Right lobe of liver (tissue), 6 donors: ENCODE data around the gene WBP1. TPM values are rescaled to one million over a fixed set of nuclear protein-coding genes. Genes with fewer than 3 reads are reported as not detected.

Experiments used
- ATAC-seq, 4 donors: fragments of 200-7000 bp; cut with Tn5 transposase; one replicate each; pipeline ENCODE4 v1.9.1; 2020; ENCODE audit warnings: mild to moderate bottlenecking in 4 of 4, moderate library complexity in 4 of 4
- DNase-seq, 3 donors: peaks; one replicate each; pipeline ENCODE4 v3.0.0-alpha.2; 2020
- H3K27ac ChIP-seq, 3 donors: fragments of 200-600 bp; one replicate each; pipeline ENCODE4 v1.8.0; 2022
- H3K27me3 ChIP-seq, 2 donors: fragments of 200-600 bp; one replicate each; pipeline ENCODE4 v1.8.0; 2022
- H3K36me3 ChIP-seq, 4 donors: fragments of 200-600 bp; sonication (generic) in 1 of 4; one replicate each; pipeline versions ENCODE4 v1.5.1 to v1.8.0; 2017 to 2022; ENCODE audit warnings: control low read depth in 1 of 4
- H3K4me1 ChIP-seq, 4 donors: fragments of 200-600 bp; sonication (generic) in 1 of 4; one replicate each; pipeline versions ENCODE4 v1.5.1 to v1.8.0; 2017 to 2022; ENCODE audit warnings: control low read depth in 1 of 4
- H3K4me3 ChIP-seq, 3 donors: fragments of 200-600 bp; one replicate each; pipeline ENCODE4 v1.8.0; 2022
- H3K9me3 ChIP-seq, 4 donors: fragments of 200-600 bp; sonication (generic) in 1 of 4; one replicate each; pipeline versions ENCODE4 v1.5.1 to v1.8.0; 2017 to 2022; ENCODE audit warnings: control low read depth in 1 of 4
- CTCF ChIP-seq, 4 donors: fragments of 200-600 bp in 3 of 4; fragments of 450-650 bp in 1 of 4; IDR thresholded peaks; one replicate each; pipeline versions ENCODE4 v1.5.1 to v1.8.0; 2016 to 2022; ENCODE audit warnings: antibody characterized with exemption in 4 of 4, mild to moderate bottlenecking in 2 of 4
- POLR2A ChIP-seq: fragments of 450-650 bp; IDR thresholded peaks from one replicate; pipeline ENCODE4 v1.6.1; 2017; ENCODE audit warnings: antibody characterized with exemption, mild to moderate bottlenecking
- WGBS: methylation state at CpG from one replicate; pipeline ENCODE4 v1.1.6; 2018; ENCODE audit warnings: low coverage, low lambda C conversion rate; ENCODE audit not compliant: insufficient coverage; ENCODE audit errors: missing lambda C conversion rate; 5-methylcytosine and 5-hydroxymethylcytosine counted together
- intact Hi-C, 2 donors: fragments of 100-400 bp; cut with DNase I; formaldehyde crosslinking; loops; one replicate each; pipeline versions ENCODE4 v1.11.2 to v1.14.1; 2022
- total RNA-seq, 6 experiments: library from RNA; depleted of rRNA in 2 of 6; stranded (reverse); fragments of >200 nt in 2 of 6; fragmentation: NEBNext Ultra II Directional in 3 of 6; extraction: Animal tissue kit (Norgen Biotek cat#: 25700) in 3 of 6; gene quantifications; one replicate each; pipeline versions ENCODE4 v1.1.0 to v1.2.4, GENCODE V29; 2016 to 2023
- donor health status: DM: no; HTN: yes; CAD: no.
- donor health status: DM: no; HTN: no; CAD: no.
- donor health status: DM: no; HTN: no; CAD: no.
- donor health status: DM: no; HTN: yes; CAD: no.
- donor health status: DM: no; HTN: yes; CAD: no.

WBP1 gene
- total RNA-seq, 6 experiments from 2014 or later = 29.6 to 37.6 (median 32.2) TPM

GRCh38 chr2:74439373-74439772 lies 18.9 kb upstream of the WBP1 start:
- WGBS = 20% methylated on average over 1 of the region's 3 CpGs
- H3K27ac ChIP-seq = peak overlapping the region in 1 of 3 donors; percentile 72
- H3K36me3 ChIP-seq = peaks cover 0 to 3% (median 0%) of the 10 kb centered on the region in 4 donors
- peak in 1 of 3 donors; percentile 41 for DNase-seq
- no peaks in the 10 kb centered on the region for H3K27me3 ChIP-seq
- intact Hi-C loops = no loop called here
- TF ChIP-seq POLR2A (no peak), CTCF (IDR thresholded peaks at IDR 0.05) (no peak)
- no peaks in the 10 kb centered on the region for H3K9me3 ChIP-seq
- no peak for ATAC-seq
- H3K4me3 ChIP-seq = peak overlapping the region; percentile 67 to 79 (median 67)
- H3K4me1 ChIP-seq = peaks cover 0 to 47% (median 18%) of the 10 kb centered on the region in 4 donors

GRCh38 chr2:74439803-74440377 lies 18.3 kb upstream of the WBP1 start:
- H3K4me3 ChIP-seq = peak overlapping the region; percentile 67 to 79 (median 67)
- 17% methylated on average over 8 of the region's 14 CpGs for WGBS
- no peaks in the 10 kb centered on the region for H3K9me3 ChIP-seq
- peak overlapping the region; percentile 72 to 94 (median 91) for H3K27ac ChIP-seq
- H3K27me3 ChIP-seq = no peaks in the 10 kb centered on the region
- peaks cover 0 to 53% (median 20%) of the 10 kb centered on the region in 4 donors for H3K4me1 ChIP-seq
- H3K36me3 ChIP-seq = peaks cover 0 to 3% (median 0%) of the 10 kb centered on the region in 4 donors
- intact Hi-C loops = no loop called here
- peak; percentile 60 to 71 (median 69) for DNase-seq
- TF ChIP-seq CTCF (IDR thresholded peaks at IDR 0.05) = no peak
- no peak for TF ChIP-seq POLR2A
- peak; percentile 3 to 13 (median 9) for ATAC-seq

GRCh38 chr2:74440378-74441169 lies 17.7 kb upstream of the WBP1 start:
- 5% methylated on average over 26 of the region's 45 CpGs for WGBS
- H3K36me3 ChIP-seq = peaks cover 0 to 3% (median 0%) of the 10 kb centered on the region in 4 donors
- DNase-seq (peak; percentile 88 to 92 (median 92)), ATAC-seq (peak; percentile 78 to 89 (median 80))
- intact Hi-C loops = no loop called here
- TF ChIP-seq CTCF (IDR thresholded peaks at IDR 0.05) (peak; percentile 10 to 55 (median 26)), POLR2A (peak; percentile 45)
- H3K4me3 ChIP-seq = peak overlapping the region; percentile 67 to 79 (median 67)
- no peaks in the 10 kb centered on the region for H3K9me3 ChIP-seq
- no peaks in the 10 kb centered on the region for H3K27me3 ChIP-seq
- H3K27ac ChIP-seq = peak overlapping the region; percentile 72 to 94 (median 91)
- H3K4me1 ChIP-seq = peaks cover 0 to 59% (median 24%) of the 10 kb centered on the region in 4 donors

- Histone ChIP-seq H3K4me1 (peaks cover 0 to 64% (median 25%) of the 10 kb centered on the region in 4 donors), H3K27me3 (no peaks in the 10 kb centered on the region), H3K9me3 (no peaks in the 10 kb centered on the region), H3K27ac (peak overlapping the region; percentile 72 to 94 (median 91)), H3K4me3 (peak overlapping the region; percentile 67 to 79 (median 67)), H3K36me3 (no peaks in the 10 kb centered on the region)
- intact Hi-C loops = no loop called here
- DNase-seq = no peak
- 29% methylated on average over 12 of the region's 33 CpGs for WGBS
- peak in 3 of 4 donors; percentile 0 to 2 (median 1) for ATAC-seq
- TF ChIP-seq CTCF (IDR thresholded peaks at IDR 0.05) = no peak
- TF ChIP-seq POLR2A = no peak
Observed at GRCh38 chr2:74441170-74441689, 17.0 kb upstream of the WBP1 start.
